SK-N-SH (cell line): ENCODE measurements around the gene TRAF1. TPM values are rescaled to one million over a fixed set of nuclear protein-coding genes. Genes with fewer than 3 reads are reported as not detected.

Source experiments
- CTCF ChIA-PET: fragments of 300-600, 350-600 bp; formaldehyde crosslinking; extraction: SDS; loops from one replicate; lab custom pipeline; 2021; lab: Yijun Ruan, JAX
- POLR2A ChIA-PET: fragments of 350-600 bp; sonication (Branson Sonifier 250); formaldehyde crosslinking; extraction: SDS; loops from one replicate; lab custom pipeline; 2020; ENCODE audit warnings: antibody characterized with exemption, inconsistent platforms; lab: Yijun Ruan, JAX
- DNase-seq: peaks from one replicate; pipeline ENCODE4 v3.0.0; 2012
- H2AFZ ChIP-seq: fragments of 200-600 bp; sonication (generic); 2 replicates; pipeline ENCODE4 v1.8.1; 2016; ENCODE audit warnings: antibody characterized with exemption, mild to moderate bottlenecking, low read depth
- H3F3A ChIP-seq: fragments of 200-600 bp; sonication (generic); replicated peaks from 2 replicates; pipeline ENCODE3; 2016; ENCODE audit warnings: antibody characterized with exemption, mild to moderate bottlenecking; ENCODE audit not compliant: insufficient read depth
- H3K27ac ChIP-seq, 2 experiments: fragments of 200-500 bp in 1 of 2; fragments of 200-600 bp in 1 of 2; sonication (Bioruptor generic) in 1 of 2; sonication (generic), shearing (Covaris generic) in 1 of 2; 2 replicates each; pipeline versions ENCODE4 v1.5.1 to v1.6.1; 2014 to 2016; ENCODE audit warnings: low read depth in 2 of 2, inconsistent platforms in 1 of 2, low read length in 1 of 2, mild to moderate bottlenecking in 1 of 2, mixed read lengths in 1 of 2
- H3K27me3 ChIP-seq: fragments of 200-600 bp; sonication (generic), shearing (Covaris generic); 2 replicates; pipeline ENCODE4 v1.6.1; 2016; ENCODE audit warnings: mixed run types; ENCODE audit not compliant: insufficient read depth
- H3K36me3 ChIP-seq, 2 experiments: fragments of 200-500 bp in 1 of 2; fragments of 200-600 bp in 1 of 2; sonication (Bioruptor generic) in 1 of 2; sonication (generic) in 1 of 2; replicated peaks in 1 of 2; 2 replicates each; pipeline versions ENCODE3 to v1.5.1; 2014 to 2016; ENCODE audit warnings: low read length in 1 of 2, mild to moderate bottlenecking in 1 of 2; ENCODE audit not compliant: insufficient read depth in 2 of 2, control insufficient read depth in 1 of 2
- H3K4me1 ChIP-seq, 2 experiments: fragments of 200-500 bp in 1 of 2; fragments of 200-600 bp in 1 of 2; sonication (Bioruptor generic) in 1 of 2; sonication (generic), shearing (Covaris generic) in 1 of 2; 2 replicates each; pipeline versions ENCODE4 v1.5.1 to v1.6.1; 2014 to 2016; ENCODE audit warnings: low read depth in 1 of 2, low read length in 1 of 2, mixed run types in 1 of 2; ENCODE audit not compliant: insufficient read depth in 2 of 2, control insufficient read depth in 1 of 2
- H3K4me2 ChIP-seq: fragments of 200-600 bp; sonication (generic), shearing (Covaris generic); 2 replicates; pipeline ENCODE4 v1.6.1; 2017; ENCODE audit warnings: mixed run types
- H3K4me3 ChIP-seq, 2 experiments: fragments of 200-500 bp in 1 of 2; fragments of 200-600 bp in 1 of 2; sonication (Bioruptor generic) in 1 of 2; sonication (generic), shearing (Covaris generic) in 1 of 2; 2 replicates each; pipeline versions ENCODE4 v1.5.1 to v1.8.1; 2014 to 2016; ENCODE audit warnings: low read depth in 2 of 2, inconsistent platforms in 1 of 2, low read length in 1 of 2, mild to moderate bottlenecking in 1 of 2, mixed read lengths in 1 of 2, moderate library complexity in 1 of 2
- H3K79me2 ChIP-seq: fragments of 200-600 bp; sonication (generic); 2 replicates; pipeline ENCODE4 v1.8.1; 2017; ENCODE audit warnings: mild to moderate bottlenecking; ENCODE audit not compliant: insufficient read depth
- H3K9ac ChIP-seq: fragments of 200-600 bp; sonication (generic); 2 replicates; pipeline ENCODE4 v1.6.1; 2017; ENCODE audit warnings: mixed run types
- H3K9me2 ChIP-seq: fragments of 200-600 bp; sonication (generic); 2 replicates; pipeline ENCODE4 v1.6.1; 2017; ENCODE audit warnings: mixed run types
- H3K9me3 ChIP-seq: fragments of 200-600 bp; sonication (generic); 2 replicates; pipeline ENCODE4 v1.6.1; 2017; ENCODE audit warnings: mixed run types, mild to moderate bottlenecking, moderate library complexity
- H4K20me1 ChIP-seq: fragments of 200-600 bp; sonication (generic); 2 replicates; pipeline ENCODE4 v1.6.1; 2017; ENCODE audit warnings: mild to moderate bottlenecking, mixed run types; ENCODE audit not compliant: insufficient read depth
- CHD2 ChIP-seq: fragments of 150-350 bp; IDR thresholded peaks from 2 replicates; pipeline ENCODE4 v1.6.1; 2018; ENCODE audit warnings: low read length; ENCODE audit not compliant: partially characterized antibody
- EP300 ChIP-seq, 2 experiments: IDR thresholded peaks; 2 replicates each; pipeline versions ENCODE4 v1.4.0 to v1.6.1; 2012; ENCODE audit warnings: borderline replicate concordance in 1 of 2, low read depth in 1 of 2, low read length in 1 of 2
- FOSL2 ChIP-seq: IDR thresholded peaks from 2 replicates; pipeline ENCODE4 v1.4.0; 2012; ENCODE audit warnings: low read depth, mild to moderate bottlenecking, moderate library complexity, borderline replicate concordance
- FOXJ3 ChIP-seq: sonication (generic); formaldehyde crosslinking; IDR thresholded peaks from 2 replicates; pipeline ENCODE4 v1.5.1; 2020; ENCODE audit warnings: mild to moderate bottlenecking, missing genetic modification reagents
- FOXM1 ChIP-seq: IDR thresholded peaks from 2 replicates; pipeline ENCODE4 v1.4.0; 2012; ENCODE audit warnings: low read depth, mild to moderate bottlenecking
- GATA2 ChIP-seq: sonication (generic); formaldehyde crosslinking; IDR thresholded peaks from 2 replicates; pipeline ENCODE4 v1.5.0; 2020; ENCODE audit warnings: mild to moderate bottlenecking, missing genetic modification reagents
- IRF3 ChIP-seq: fragments of 150-350 bp; IDR thresholded peaks from 2 replicates; pipeline ENCODE4 v1.6.1; 2016; ENCODE audit warnings: mild to moderate bottlenecking, low read depth, low read length
- MAX ChIP-seq: IDR thresholded peaks from 2 replicates; pipeline ENCODE4 v1.4.0; 2012; ENCODE audit warnings: low read depth
- MXI1 ChIP-seq: IDR thresholded peaks from 2 replicates; pipeline ENCODE4 v1.6.1; 2012; ENCODE audit warnings: mild to moderate bottlenecking, low read depth, low read length, improper control_type of control experiment
- NFIC ChIP-seq: IDR thresholded peaks from 2 replicates; pipeline ENCODE4 v1.4.0; 2012; ENCODE audit warnings: borderline replicate concordance
- NRF1 ChIP-seq: IDR thresholded peaks from 2 replicates; pipeline ENCODE4 v1.6.1; 2012; ENCODE audit warnings: low read depth, mild to moderate bottlenecking, low read length
- PBX3 ChIP-seq: IDR thresholded peaks from 2 replicates; pipeline ENCODE4; 2012
- POLR2AphosphoS5 ChIP-seq: IDR thresholded peaks from 2 replicates; pipeline ENCODE4 v1.6.1; 2012; ENCODE audit warnings: low read depth, low read length
- RAD21 ChIP-seq: IDR thresholded peaks from 2 replicates; pipeline ENCODE4 v1.6.1; 2012; ENCODE audit warnings: mild to moderate bottlenecking, low read length
- RCOR1 ChIP-seq: fragments of 150-350 bp; IDR thresholded peaks from 2 replicates; pipeline ENCODE4 v1.6.1; 2017; ENCODE audit warnings: antibody characterized with exemption, low read length
- REST ChIP-seq: IDR thresholded peaks from 2 replicates; pipeline ENCODE4 v1.6.1; 2012; ENCODE audit warnings: mild to moderate bottlenecking, low read depth, low read length, moderate library complexity
- RFX5 ChIP-seq: IDR thresholded peaks from 2 replicates; pipeline ENCODE4 v1.6.1; 2012; ENCODE audit warnings: mild to moderate bottlenecking, improper control_type of control experiment, low read length
- RXRA ChIP-seq: IDR thresholded peaks from 2 replicates; pipeline ENCODE4 v1.4.0; 2012; ENCODE audit warnings: low read depth, mild to moderate bottlenecking, borderline replicate concordance
- SIN3A ChIP-seq: IDR thresholded peaks from 2 replicates; pipeline ENCODE4 v1.6.1; 2012; ENCODE audit warnings: low read depth, mild to moderate bottlenecking, low read length, moderate library complexity, borderline replicate concordance
- SMC3 ChIP-seq: IDR thresholded peaks from 2 replicates; pipeline ENCODE4 v1.6.1; 2012; ENCODE audit warnings: low read depth, low read length, improper control_type of control experiment
- TAF1 ChIP-seq: IDR thresholded peaks from 2 replicates; pipeline ENCODE4 v1.6.1; 2012; ENCODE audit warnings: low read depth, mild to moderate bottlenecking, low read length, moderate library complexity, borderline replicate concordance
- TCF12 ChIP-seq: IDR thresholded peaks from 2 replicates; pipeline ENCODE4 v1.4.0; 2012
- TEAD4 ChIP-seq: IDR thresholded peaks from 2 replicates; pipeline ENCODE4 v1.4.0; 2012; ENCODE audit warnings: mild to moderate bottlenecking, borderline replicate concordance; ENCODE audit not compliant: insufficient read depth
- ZBTB33 ChIP-seq: IDR thresholded peaks from 2 replicates; pipeline ENCODE4 v1.4.0; 2012; ENCODE audit warnings: low read depth, borderline replicate concordance
- WGBS: methylation state at CpG from one replicate; pipeline ENCODE4 v1.1.6; 2017; ENCODE audit warnings: low lambda C conversion rate; 5-methylcytosine and 5-hydroxymethylcytosine counted together
- polyA plus RNA-seq, 3 experiments: library from polyadenylated mRNA; depleted of rRNA; stranded (reverse); fragments of >200 nt; gene quantifications; 2 replicates each; pipeline ENCODE4 v1.2.3, GENCODE V29; 2012

Gene TRAF1
- polyA plus RNA-seq, 1 of the 3 experiments (the other 2 are of a cell fraction), result 1.2 TPM

GRCh38 chr9:120935383-120935857 is 8.8 kb upstream of the TRAF1 start:
- TF ChIP-seq FOXJ3 (CRISPR knock-in tag), result peak; percentile 84
- TF ChIP-seq SMC3, result peak; percentile 34; the same call in 1 of the 2 replicates
- no peak for TF ChIP-seq FOSL2
- TF ChIP-seq GATA2 (CRISPR knock-in tag), result peak; percentile 58
- TF ChIP-seq CHD2, result peak; percentile 88
- TF ChIP-seq RCOR1, result peak; percentile 91
- TF ChIP-seq POLR2AphosphoS5, result peak; percentile 73
- TF ChIP-seq TAF1, result 0 out of 2 replicates have a peak, but pooled peaks have one; percentile 37
- peak; percentile 98 for TF ChIP-seq NFIC
- peak; percentile 49 for TF ChIP-seq RAD21
- TF ChIP-seq ZBTB33, result no peak
- peak; percentile 86 for TF ChIP-seq MAX
- peak; percentile 68 to 84; a peak in 3 of 4 replicates for TF ChIP-seq EP300 (IDR thresholded peaks at IDR 0.05; ENCODE audit: borderline replicate concordance in 1 of 2, low read depth in 1 of 2, low read length in 1 of 2)
- peak; percentile 28; the same call in 1 of the 2 replicates for TF ChIP-seq PBX3
- TF ChIP-seq RXRA, result no peak
- TF ChIP-seq TEAD4, result no peak
- no peak for TF ChIP-seq REST
- TF ChIP-seq RFX5, result no peak; the same call in 1 of the 2 replicates
- no peak for TF ChIP-seq IRF3
- peak; percentile 98 for TF ChIP-seq MXI1
- TF ChIP-seq FOXM1, result no peak
- peak; percentile 62 for TF ChIP-seq TCF12
- peak; percentile 87 for TF ChIP-seq SIN3A
- peak; percentile 22; the same call in 1 of the 2 replicates for TF ChIP-seq NRF1
- ChIA-PET POLR2A (interaction anchor here (0.6 to 2.1 kb wide), 11 partner anchors 12 to 142 kb away, joined by 3 to 10 read pairs (median 4); partner anchors contain the start of genes FBXW2, PHF19 and PSMD5), CTCF (interaction anchor here (0.5 to 3.6 kb wide), 13 partner anchors 11 to 940 kb away, joined by 3 to 42 read pairs (median 5); partner anchors contain the start of genes FBXW2, PHF19 and TRAF1)
- Histone ChIP-seq H3K79me2 (no peaks in the 10 kb centered on the region), H4K20me1 (no peaks in the 10 kb centered on the region), H3K9me3 (no peaks in the 10 kb centered on the region), H3K4me3 (peak overlapping the region in 1 of 2 experiments; percentile 53; a peak in 2 of 4 replicates), H3K4me1 (peaks cover 40 to 54% of the 10 kb centered on the region in 2 experiments), H3F3A (peaks cover 47% of the 10 kb centered on the region), H3K9ac (peak overlapping the region; percentile 69), H3K27ac (peak overlapping the region; percentile 87 to 98), H3K27me3 (no peaks in the 10 kb centered on the region), H2AFZ (peak overlapping the region; percentile 59; the same call in 1 of the 2 replicates), H3K36me3 (no peaks in the 10 kb centered on the region), H3K9me2 (no peaks in the 10 kb centered on the region), H3K4me2 (peak overlapping the region; percentile 94)
- peak; percentile 89 for DNase-seq
- 0% methylated on average over 4 of the region's 4 CpGs for WGBS
